Neural cell (in vitro differentiated cells): ENCODE results near the gene RNLS.

Experiments
- CTCF ChIP-seq: fragments of 450-650 bp; IDR thresholded peaks from 2 replicates; pipeline ENCODE4 v1.5.1; 2014; ENCODE audit warnings: antibody characterized with exemption, mild to moderate bottlenecking, moderate library complexity; ENCODE audit not compliant: poor library complexity, severe bottlenecking
- EP300 ChIP-seq: fragments of 450-650 bp; conservative IDR thresholded peaks from 2 replicates; pipeline ENCODE4 v1.6.1; 2014; ENCODE audit warnings: antibody characterized with exemption, mild to moderate bottlenecking, moderate library complexity; ENCODE audit not compliant: poor library complexity, severe bottlenecking
- EZH2 ChIP-seq: fragments of 200-600, 300-800 bp; shearing (Covaris generic), sonication (generic); IDR thresholded peaks from 2 replicates; pipeline ENCODE4 v1.6.1; 2014; ENCODE audit warnings: antibody characterized with exemption, low read length, borderline replicate concordance, mild to moderate bottlenecking; ENCODE audit not compliant: insufficient read depth, poor library complexity, severe bottlenecking
- MXI1 ChIP-seq: fragments of 450-650 bp; conservative IDR thresholded peaks from 2 replicates; pipeline ENCODE4 v1.6.1; 2014; ENCODE audit warnings: antibody characterized with exemption, mild to moderate bottlenecking; ENCODE audit not compliant: poor library complexity, severe bottlenecking
- POLR2AphosphoS5 ChIP-seq: IDR thresholded peaks from 2 replicates; pipeline ENCODE4 v1.6.1; 2012
- RAD21 ChIP-seq: fragments of 450-650 bp; conservative IDR thresholded peaks from 2 replicates; pipeline ENCODE4 v1.6.1; 2014; ENCODE audit warnings: antibody characterized with exemption, mild to moderate bottlenecking, moderate library complexity
- REST ChIP-seq: IDR thresholded peaks from 2 replicates; pipeline ENCODE4 v1.6.1; 2012; ENCODE audit warnings: borderline replicate concordance
- SMC3 ChIP-seq: fragments of 450-650 bp; conservative IDR thresholded peaks from 2 replicates; pipeline ENCODE4 v1.6.1; 2014; ENCODE audit warnings: antibody characterized with exemption, mild to moderate bottlenecking, moderate library complexity; ENCODE audit not compliant: poor library complexity
- TAF1 ChIP-seq: IDR thresholded peaks from 2 replicates; pipeline ENCODE4 v1.6.1; 2012; ENCODE audit warnings: low read depth

- TF ChIP-seq CTCF (no peak), EZH2 (no peak), POLR2AphosphoS5 (no peak), TAF1 (no peak), RAD21 (no peak), REST (no peak), EP300 (no peak), MXI1 (no peak), SMC3 (no peak)
These were observed 269.2 kb downstream of the RNLS start for GRCh38 chr10:88313878-88314277.
